ENCODE measurements around the gene STUB1.

The STUB1 gene

DNA sequence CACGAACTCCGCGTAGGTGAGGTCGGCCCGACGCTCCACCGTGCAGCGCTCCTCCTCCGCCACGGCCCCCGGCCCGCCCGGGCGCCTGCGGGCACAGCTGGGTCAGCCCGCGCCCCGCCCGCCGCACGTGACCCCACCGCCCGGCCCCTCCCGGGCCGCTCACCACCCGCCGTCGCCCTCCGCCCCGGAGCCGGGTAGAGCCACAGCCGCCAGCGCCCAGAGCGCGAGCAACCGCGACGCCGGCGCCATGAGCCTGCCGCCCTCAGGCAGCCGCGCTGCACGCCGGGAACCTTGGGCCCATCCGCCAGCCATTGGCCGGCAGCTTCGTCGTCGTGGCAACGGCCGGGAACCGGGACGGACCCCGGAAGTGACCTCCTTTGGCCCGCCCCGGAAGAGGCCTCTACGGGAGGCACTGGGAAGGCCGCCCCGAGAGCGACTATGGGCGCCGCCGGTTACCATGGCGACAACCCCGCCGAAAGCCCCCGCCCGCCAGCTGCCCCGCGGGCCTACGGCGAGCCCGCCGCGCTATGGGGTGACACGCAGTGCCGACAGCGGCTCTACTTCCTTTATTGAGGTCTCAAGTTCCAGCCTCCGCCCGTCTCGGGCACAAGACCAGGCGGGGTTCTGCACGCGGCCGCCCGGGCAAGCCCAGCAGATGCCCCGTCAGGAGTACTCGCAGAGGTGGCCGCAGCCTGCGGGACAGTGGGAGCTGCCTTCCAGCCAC, 4.0 kb downstream of the STUB1 start, which contains the start of gene JMJD8:
Gene JMJD8, minus strand, starts transcription at position 264 of the 724 bp plus-strand sequence. Its CDS starts 15 bp downstream, at position 249.
- no peak for TF ChIP-seq TAF1 (IDR thresholded peaks at IDR 0.05; ENCODE audit: borderline replicate concordance, insufficient read depth, low read length)
- no peak for TF ChIP-seq SIN3A (IDR thresholded peaks at IDR 0.05; ENCODE audit: borderline replicate concordance, insufficient read depth, low read length)
- TF ChIP-seq, protein P1, sequence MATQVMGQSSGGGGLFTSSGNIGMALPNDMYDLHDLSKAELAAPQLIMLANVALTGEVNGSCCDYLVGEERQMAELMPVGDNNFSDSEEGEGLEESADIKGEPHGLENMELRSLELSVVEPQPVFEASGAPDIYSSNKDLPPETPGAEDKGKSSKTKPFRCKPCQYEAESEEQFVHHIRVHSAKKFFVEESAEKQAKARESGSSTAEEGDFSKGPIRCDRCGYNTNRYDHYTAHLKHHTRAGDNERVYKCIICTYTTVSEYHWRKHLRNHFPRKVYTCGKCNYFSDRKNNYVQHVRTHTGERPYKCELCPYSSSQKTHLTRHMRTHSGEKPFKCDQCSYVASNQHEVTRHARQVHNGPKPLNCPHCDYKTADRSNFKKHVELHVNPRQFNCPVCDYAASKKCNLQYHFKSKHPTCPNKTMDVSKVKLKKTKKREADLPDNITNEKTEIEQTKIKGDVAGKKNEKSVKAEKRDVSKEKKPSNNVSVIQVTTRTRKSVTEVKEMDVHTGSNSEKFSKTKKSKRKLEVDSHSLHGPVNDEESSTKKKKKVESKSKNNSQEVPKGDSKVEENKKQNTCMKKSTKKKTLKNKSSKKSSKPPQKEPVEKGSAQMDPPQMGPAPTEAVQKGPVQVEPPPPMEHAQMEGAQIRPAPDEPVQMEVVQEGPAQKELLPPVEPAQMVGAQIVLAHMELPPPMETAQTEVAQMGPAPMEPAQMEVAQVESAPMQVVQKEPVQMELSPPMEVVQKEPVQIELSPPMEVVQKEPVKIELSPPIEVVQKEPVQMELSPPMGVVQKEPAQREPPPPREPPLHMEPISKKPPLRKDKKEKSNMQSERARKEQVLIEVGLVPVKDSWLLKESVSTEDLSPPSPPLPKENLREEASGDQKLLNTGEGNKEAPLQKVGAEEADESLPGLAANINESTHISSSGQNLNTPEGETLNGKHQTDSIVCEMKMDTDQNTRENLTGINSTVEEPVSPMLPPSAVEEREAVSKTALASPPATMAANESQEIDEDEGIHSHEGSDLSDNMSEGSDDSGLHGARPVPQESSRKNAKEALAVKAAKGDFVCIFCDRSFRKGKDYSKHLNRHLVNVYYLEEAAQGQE (IDR thresholded peaks at IDR 0.05; ENCODE audit: insufficient read depth in 1 of 2, low read depth in 2 of 2, low read length in 2 of 2) = no peak
- no peak for TF ChIP-seq POLR2AphosphoS5 (IDR thresholded peaks at IDR 0.05; ENCODE audit: low read depth, low read length)
- no peak for TF ChIP-seq FOXP2 (optimal IDR thresholded peaks at IDR 0.05; ENCODE audit: borderline replicate concordance, extremely low read depth, extremely low read length, insufficient read depth)

GRCh38 chr16:684961-685696, 4.9 kb downstream of the STUB1 start:
- TF ChIP-seq TAF1 (IDR thresholded peaks at IDR 0.05; ENCODE audit: borderline replicate concordance, insufficient read depth, low read length) (no peak), SIN3A (IDR thresholded peaks at IDR 0.05; ENCODE audit: borderline replicate concordance, insufficient read depth, low read length) (no peak)

GRCh38 chr16:685967-686366, 5.8 kb downstream of the STUB1 start:
- no peak for TF ChIP-seq TAF1 (IDR thresholded peaks at IDR 0.05; ENCODE audit: borderline replicate concordance, insufficient read depth, low read length)
- TF ChIP-seq SIN3A (IDR thresholded peaks at IDR 0.05; ENCODE audit: borderline replicate concordance, insufficient read depth, low read length) = no peak
- TF ChIP-seq, protein P1 (IDR thresholded peaks at IDR 0.05; ENCODE audit: insufficient read depth in 1 of 2, low read depth in 2 of 2, low read length in 2 of 2) = no peak
- no peak for TF ChIP-seq FOXP2 (optimal IDR thresholded peaks at IDR 0.05; ENCODE audit: borderline replicate concordance, extremely low read depth, extremely low read length, insufficient read depth)
- no peak for TF ChIP-seq POLR2AphosphoS5 (IDR thresholded peaks at IDR 0.05; ENCODE audit: low read depth, low read length)

GRCh38 chr16:686459-687260, 6.5 kb downstream of the STUB1 start:
- no peak for TF ChIP-seq FOXP2 (optimal IDR thresholded peaks at IDR 0.05; ENCODE audit: borderline replicate concordance, extremely low read depth, extremely low read length, insufficient read depth)
- TF ChIP-seq, protein P1 (IDR thresholded peaks at IDR 0.05; ENCODE audit: insufficient read depth in 1 of 2, low read depth in 2 of 2, low read length in 2 of 2) = no peak
- no peak for TF ChIP-seq TAF1 (IDR thresholded peaks at IDR 0.05; ENCODE audit: borderline replicate concordance, insufficient read depth, low read length)
- no peak for TF ChIP-seq SIN3A (IDR thresholded peaks at IDR 0.05; ENCODE audit: borderline replicate concordance, insufficient read depth, low read length)
- no peak for TF ChIP-seq POLR2AphosphoS5 (IDR thresholded peaks at IDR 0.05; ENCODE audit: low read depth, low read length)

DNA sequence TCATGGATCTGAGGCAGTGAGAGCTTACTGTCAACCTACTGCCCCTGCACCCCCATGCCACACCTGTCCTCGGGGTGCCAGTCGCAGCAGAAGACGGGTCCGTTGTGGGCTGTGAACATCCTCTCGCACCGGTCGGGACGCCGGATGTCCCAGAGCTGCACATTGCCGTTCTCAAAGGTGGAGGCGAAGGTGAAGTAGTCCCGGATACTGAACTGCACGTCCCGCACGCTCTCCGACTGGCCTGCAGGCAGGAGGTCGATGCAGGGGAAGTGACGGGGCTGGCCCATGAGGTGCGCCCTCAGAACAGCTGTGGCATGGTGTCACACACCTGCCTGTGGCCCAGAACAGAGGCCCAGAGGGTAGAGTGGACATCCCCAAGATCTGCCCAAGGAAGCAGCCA, 7.3 kb downstream of the STUB1 start:
- TF ChIP-seq TAF1 (IDR thresholded peaks at IDR 0.05; ENCODE audit: borderline replicate concordance, insufficient read depth, low read length) (no peak), FOXP2 (optimal IDR thresholded peaks at IDR 0.05; ENCODE audit: borderline replicate concordance, extremely low read depth, extremely low read length, insufficient read depth) (no peak), SIN3A (IDR thresholded peaks at IDR 0.05; ENCODE audit: borderline replicate concordance, insufficient read depth, low read length) (no peak), POLR2AphosphoS5 (IDR thresholded peaks at IDR 0.05; ENCODE audit: low read depth, low read length) (no peak)
- TF ChIP-seq, protein P1 (IDR thresholded peaks at IDR 0.05; ENCODE audit: insufficient read depth in 1 of 2, low read depth in 2 of 2, low read length in 2 of 2) = no peak
